ENCODE measurements around the gene DLG1.

The DLG1 gene

GRCh38 chr3:197205265-197205664 lies 93.1 kb downstream of the DLG1 start:
- no peak for DNase-seq

- DNase-seq, result no peak
Measured at GRCh38 chr3:197204736-197205135, 93.7 kb downstream of the DLG1 start.

- peak; percentile 19 for DNase-seq
Measured at GRCh38 chr3:197203714-197204146, 94.7 kb downstream of the DLG1 start.

- DNase-seq, result peak; percentile 25
Measured at GRCh38 chr3:197202694-197203093, 95.7 kb downstream of the DLG1 start.

GRCh38 chr3:197201791-197202452 lies 96.5 kb downstream of the DLG1 start:
- no peak for DNase-seq

DNA sequence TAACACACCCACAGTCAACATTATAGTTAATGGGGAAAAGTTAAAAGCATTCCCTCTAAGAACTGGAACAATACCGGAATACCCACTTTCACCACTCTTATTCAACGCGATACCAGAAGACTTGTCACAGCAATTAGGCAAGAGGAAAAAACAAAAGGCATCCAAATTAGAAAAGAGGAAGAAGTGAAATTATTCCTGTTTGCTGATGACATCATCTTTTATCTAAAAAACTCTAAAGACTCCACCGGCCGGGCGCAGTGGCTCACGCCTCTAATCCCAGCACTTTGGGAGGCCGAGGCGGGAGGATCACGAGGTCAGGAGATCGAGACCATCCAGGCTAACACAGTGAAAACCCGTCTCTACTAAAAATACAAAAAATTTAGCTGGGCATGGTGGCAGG lies 97.6 kb downstream of the DLG1 start:
- DNase-seq, result peak; percentile 89

GRCh38 chr3:197197334-197197733 lies 101.1 kb downstream of the DLG1 start:
- DNase-seq, result no peak

DNA sequence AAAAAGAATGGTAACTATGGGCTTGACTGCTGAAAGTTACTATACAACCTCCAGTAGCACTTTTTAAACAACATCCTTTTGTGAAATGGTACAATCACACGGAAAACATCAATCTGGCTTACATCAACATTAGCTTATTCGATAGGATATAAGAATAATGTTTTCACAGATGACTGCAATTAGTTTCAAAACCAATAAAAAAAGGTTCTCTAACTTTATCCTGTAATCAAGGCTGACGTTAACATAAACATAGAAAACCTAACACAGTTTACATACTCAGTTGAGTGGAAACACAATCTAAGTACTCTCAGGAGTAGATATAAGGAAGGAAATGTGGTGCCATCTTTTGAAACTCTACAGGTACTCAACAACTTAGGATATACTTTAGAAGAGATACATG lies 102.2 kb downstream of the DLG1 start:
- DNase-seq, result no peak

GRCh38 chr3:197195326-197195725 lies 103.1 kb downstream of the DLG1 start:
- no peak for DNase-seq

- DNase-seq, result peak; percentile 37
Measured at GRCh38 chr3:197193759-197194158, 104.7 kb downstream of the DLG1 start.

DNA sequence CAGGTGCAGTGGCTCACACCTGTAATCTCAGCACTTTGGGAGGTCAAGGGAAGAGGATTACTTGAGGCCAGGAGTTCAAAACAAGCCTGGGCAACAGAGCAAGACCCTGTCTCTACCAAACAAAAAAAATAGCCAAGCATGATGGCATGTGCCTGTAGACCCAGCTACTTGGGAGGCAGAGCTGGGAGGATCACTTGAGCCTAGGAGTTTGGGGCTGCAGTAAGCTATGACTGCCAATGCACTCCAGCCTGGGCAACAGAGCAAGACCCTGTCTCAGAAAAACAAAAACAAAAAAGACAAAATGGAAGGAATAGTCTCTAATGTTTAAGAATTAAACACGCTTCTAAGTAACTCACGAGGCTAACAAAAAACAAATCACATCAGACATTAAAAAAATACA lies 106.5 kb downstream of the DLG1 start:
- no peak for DNase-seq

GRCh38 chr3:197189623-197190022 lies 108.8 kb downstream of the DLG1 start:
- DNase-seq, result no peak

DNA sequence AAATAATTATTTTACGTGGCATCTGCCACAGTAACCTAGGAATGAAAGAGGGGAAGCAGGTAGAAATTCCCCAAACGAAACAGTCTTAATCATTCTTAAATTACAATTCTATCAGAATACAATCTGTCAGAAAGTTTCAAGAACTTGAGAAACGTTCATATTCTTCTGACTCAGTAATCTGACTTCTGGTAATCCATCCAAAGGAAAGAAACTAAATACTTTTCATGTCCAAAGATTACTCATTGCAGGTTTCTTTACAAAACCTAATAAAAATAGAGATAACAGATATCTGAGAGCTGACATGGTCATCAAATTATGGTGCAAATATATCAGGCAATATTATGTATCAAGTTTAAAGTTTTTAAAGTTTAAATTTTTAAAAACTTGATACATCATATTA lies 109.4 kb downstream of the DLG1 start:
- DNase-seq, result no peak

DNA sequence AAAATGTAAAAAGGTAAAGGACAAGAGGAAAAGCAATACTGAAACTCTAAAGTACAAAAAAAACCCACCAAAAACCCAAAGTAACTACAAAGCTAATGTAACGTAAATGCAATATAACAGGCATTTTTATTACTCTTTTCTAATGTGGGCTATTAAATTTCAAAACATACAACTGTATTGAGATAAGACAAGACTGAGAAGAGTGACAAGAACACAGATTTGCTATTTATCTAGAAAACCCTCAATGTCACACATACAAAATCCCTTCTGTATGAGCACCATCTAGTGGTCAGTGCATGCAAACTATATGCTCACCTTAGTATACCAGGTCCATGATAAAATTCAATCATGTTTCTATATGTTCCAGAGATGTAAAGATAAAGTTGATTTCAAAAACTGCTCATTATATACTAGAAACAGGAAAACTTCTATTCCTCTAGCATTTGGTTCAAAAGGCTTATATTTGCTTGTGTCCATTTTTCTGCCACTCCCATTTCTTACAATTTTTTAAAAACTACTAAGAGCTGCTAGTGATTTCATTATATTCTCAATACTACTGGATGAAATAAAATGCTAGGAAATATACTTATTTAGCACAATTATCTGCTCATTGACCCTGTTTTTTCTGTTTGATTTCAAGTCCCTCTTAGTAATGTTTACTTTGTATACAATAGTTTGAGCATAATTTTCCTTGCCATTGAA lies 111.4 kb downstream of the DLG1 start:
- DNase-seq, result peak; percentile 37

DNA sequence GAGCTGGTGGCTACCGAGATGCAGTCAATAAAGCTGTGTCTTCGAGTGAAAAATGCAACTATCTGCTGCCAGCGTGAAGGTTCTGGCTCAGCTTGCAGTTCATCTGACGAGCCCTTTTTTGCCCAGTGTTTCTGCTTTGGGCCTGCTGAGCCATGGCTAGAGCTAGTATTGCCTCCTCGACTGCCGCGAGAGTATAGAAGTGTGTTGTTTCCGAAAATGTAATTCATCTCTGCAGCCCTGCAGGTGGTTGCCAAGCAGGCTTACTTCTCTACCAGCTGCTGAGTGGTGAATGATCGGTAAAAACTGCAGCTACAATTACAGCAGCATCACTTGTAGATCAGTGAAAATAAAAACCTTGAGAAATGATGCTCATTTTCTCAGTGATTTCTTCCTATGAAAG lies 114.8 kb downstream of the DLG1 start:
- no peak for DNase-seq

DNA sequence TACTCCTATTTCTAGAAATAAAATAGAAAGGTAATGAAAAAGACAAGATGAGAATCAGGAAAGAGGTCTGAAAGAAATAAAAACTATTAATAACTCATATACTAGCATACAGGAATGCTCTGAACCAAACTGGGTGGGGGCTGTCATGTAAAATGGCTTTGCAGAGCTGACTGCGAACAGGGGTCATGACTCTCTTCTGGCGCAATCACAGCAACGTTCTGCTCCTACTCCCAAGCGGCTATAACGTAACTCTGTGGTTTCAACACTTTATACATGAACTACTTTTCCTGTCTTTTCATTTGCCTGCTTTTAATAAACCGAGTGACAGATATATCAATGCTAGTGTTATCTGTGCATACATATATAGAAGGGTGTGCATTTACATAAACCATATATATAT lies 116.7 kb downstream of the DLG1 start:
- peak; percentile 54 for DNase-seq

DNA sequence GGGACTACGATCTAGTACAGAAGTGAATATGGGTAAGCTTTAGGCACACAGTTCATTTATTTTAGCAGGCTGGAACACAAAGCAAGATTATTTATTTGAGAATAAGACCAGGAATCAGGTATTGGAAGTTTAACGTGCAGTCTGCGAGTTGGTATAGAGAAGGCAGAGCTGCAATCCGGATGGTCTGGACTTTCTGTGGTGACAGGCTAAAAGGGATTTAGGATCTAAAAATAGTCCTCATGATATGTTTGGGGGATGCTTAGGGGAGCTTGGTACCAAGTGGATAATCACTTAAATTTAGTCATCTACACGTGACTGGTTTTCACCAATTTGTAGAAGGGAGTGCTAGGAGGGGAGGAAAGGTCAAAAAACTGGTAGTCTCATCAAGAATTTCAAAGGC lies 119.4 kb downstream of the DLG1 start:
- no peak for DNase-seq

DNA sequence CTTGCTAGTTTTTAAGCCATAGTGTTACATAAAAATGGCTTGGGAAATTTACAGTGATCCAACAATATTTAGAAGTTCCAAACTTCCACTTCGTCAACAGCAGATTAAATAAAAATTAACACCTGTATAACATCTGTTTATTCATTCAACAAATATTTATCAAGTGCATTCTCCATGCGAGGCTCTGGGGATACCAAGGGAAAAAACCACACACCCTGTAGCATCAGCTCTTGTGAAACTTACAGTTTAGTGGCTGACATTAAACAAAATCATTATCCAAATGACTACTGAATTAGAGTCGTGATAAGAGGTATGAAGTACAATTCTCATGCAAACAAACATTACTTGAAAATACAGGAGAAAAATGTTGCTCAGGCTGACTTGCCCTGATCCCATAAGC lies 122.9 kb downstream of the DLG1 start:
- DNase-seq, result no peak

- no peak for DNase-seq
Measured at GRCh38 chr3:197174927-197175326, 123.5 kb downstream of the DLG1 start.

- no peak for DNase-seq
Measured at GRCh38 chr3:197173620-197174019, 124.8 kb downstream of the DLG1 start.

DNA sequence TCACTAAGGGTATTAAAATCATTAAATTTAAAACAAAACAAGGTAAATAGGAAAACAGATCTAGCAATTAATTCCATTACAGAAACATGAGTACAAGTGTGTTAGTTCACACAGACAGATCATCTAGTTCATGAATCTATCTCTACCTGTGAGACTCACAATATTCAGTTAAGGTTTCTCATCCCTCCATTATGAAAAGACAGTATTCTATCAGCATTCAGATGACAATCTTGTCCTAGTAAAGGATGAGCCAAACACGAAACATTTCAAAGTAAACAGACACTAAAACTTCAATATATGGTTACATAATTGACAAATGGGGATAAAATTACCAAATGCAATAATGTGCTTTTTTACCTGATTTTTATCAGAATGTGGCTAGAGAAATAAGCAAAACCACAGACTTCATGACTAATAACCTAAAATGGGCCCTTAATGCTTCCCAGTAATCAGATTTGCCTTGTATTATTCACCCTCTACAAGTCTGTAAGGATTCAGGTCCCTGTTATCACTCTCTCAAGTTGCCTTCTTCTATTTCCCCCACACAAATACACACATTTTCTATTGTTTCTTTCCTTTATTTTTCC lies 126.8 kb downstream of the DLG1 start:
- no peak for DNase-seq

GRCh38 chr3:197169028-197169427 lies 129.4 kb downstream of the DLG1 start:
- no peak for DNase-seq

DNA sequence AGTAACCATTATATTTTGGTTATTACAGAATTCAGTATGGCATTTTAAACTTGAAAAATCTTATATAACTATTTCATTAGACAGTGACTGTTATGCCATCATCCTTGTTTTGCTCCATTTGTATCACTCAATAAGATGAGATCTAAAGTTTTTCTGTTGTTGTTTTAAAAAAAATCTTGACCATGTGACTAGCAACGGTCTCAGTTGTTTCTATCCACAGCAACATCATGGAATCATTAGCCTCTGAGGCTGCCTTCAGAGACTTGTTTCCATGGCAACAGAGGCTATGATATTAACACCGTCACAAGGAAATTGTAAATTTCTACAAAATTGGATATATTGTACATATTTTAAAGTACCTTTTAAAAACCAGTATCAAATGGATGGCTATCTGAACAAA lies 129.8 kb downstream of the DLG1 start:
- DNase-seq, result no peak

GRCh38 chr3:197168063-197168462 lies 130.3 kb downstream of the DLG1 start:
- DNase-seq, result no peak
